Renal cortical epithelial cell (primary cell): ENCODE measurements around the gene PRKRA. TPM values are rescaled to one million over a fixed set of nuclear protein-coding genes. Genes with fewer than 3 reads are reported as not detected.
"Not testable (repeated sequence)": the region's sequence is repeated elsewhere in the genome, so short reads cannot be mapped to it uniquely, and the experiment has no call there.

ENCODE experiments used
- DNase-seq: peaks from one replicate; pipeline ENCODE4 v3.0.0-alpha.2; 2011; ENCODE audit warnings: low read depth
- total RNA-seq: library from RNA; depleted of rRNA; stranded (reverse); fragments of >200 nt; gene quantifications from 2 replicates; pipeline ENCODE4 v1.2.3, GENCODE V29; 2014

Gene PRKRA
- 53.3 and 63.4 TPM in 2 replicates for total RNA-seq

GRCh38 chr2:178450774-178451525 lies at the start of gene PRKRA, which contains the start of gene PJVK:
PRKRA (minus strand) TSS chr2:178451175; CDS start chr2:178451030, 145 bp downstream.
PJVK (plus strand) TSS chr2:178451378; CDS start chr2:178453410, 2,032 bp downstream.
- DNase-seq = peak; percentile 85

GRCh38 chr2:178499640-178500039 lies 48.7 kb upstream of the PRKRA start:
- no peak for DNase-seq

- DNase-seq = no peak
Measured at GRCh38 chr2:178498137-178498536, 47.2 kb upstream of the PRKRA start.

GRCh38 chr2:178496049-178496448 lies 45.1 kb upstream of the PRKRA start:
- DNase-seq = no peak

GRCh38 chr2:178491612-178492011 lies 40.6 kb upstream of the PRKRA start:
- no peak for DNase-seq

- DNase-seq = no peak
Measured at GRCh38 chr2:178485356-178485755, 34.4 kb upstream of the PRKRA start.

- peak; percentile 31 for DNase-seq
Measured at GRCh38 chr2:178484245-178485041, 33.5 kb upstream of the PRKRA start.

GRCh38 chr2:178482437-178482836 lies 31.5 kb upstream of the PRKRA start:
- DNase-seq = peak; percentile 40

- DNase-seq = peak; percentile 86
Measured at GRCh38 chr2:178480227-178481181, 29.5 kb upstream of the PRKRA start, which contains the start of gene PLEKHA3. PLEKHA3 (plus strand) TSS chr2:178480457; CDS start chr2:178480870, 413 bp downstream.

- no peak for DNase-seq
Measured at GRCh38 chr2:178479758-178480226, 28.8 kb upstream of the PRKRA start.

- no peak for DNase-seq
Measured at GRCh38 chr2:178479275-178479616, 28.3 kb upstream of the PRKRA start.

- peak; percentile 57 for DNase-seq
Measured at GRCh38 chr2:178478439-178479274, 27.7 kb upstream of the PRKRA start, which contains the start of gene FKBP7. FKBP7 (minus strand) TSS chr2:178478600; CDS start chr2:178478499, 101 bp downstream.

GRCh38 chr2:178478130-178478438 lies 27.1 kb upstream of the PRKRA start:
- DNase-seq = peak; percentile 17

- DNase-seq = no peak
Measured at GRCh38 chr2:178477443-178478129, 26.6 kb upstream of the PRKRA start.

GRCh38 chr2:178476477-178476876 lies 25.5 kb upstream of the PRKRA start:
- no peak for DNase-seq

GRCh38 chr2:178474560-178474959 lies 23.6 kb upstream of the PRKRA start:
- no peak for DNase-seq

- no peak for DNase-seq
Measured at GRCh38 chr2:178473931-178474330, 23.0 kb upstream of the PRKRA start.

- DNase-seq = no peak
Measured at GRCh38 chr2:178473373-178473772, 22.4 kb upstream of the PRKRA start.

GRCh38 chr2:178471313-178471712 lies 20.3 kb upstream of the PRKRA start:
- DNase-seq = not testable (repeated sequence)

- no peak for DNase-seq
Measured at GRCh38 chr2:178469219-178469849, 18.4 kb upstream of the PRKRA start.
